ENCODE measurements around the gene FEV.

The FEV gene

DNA sequence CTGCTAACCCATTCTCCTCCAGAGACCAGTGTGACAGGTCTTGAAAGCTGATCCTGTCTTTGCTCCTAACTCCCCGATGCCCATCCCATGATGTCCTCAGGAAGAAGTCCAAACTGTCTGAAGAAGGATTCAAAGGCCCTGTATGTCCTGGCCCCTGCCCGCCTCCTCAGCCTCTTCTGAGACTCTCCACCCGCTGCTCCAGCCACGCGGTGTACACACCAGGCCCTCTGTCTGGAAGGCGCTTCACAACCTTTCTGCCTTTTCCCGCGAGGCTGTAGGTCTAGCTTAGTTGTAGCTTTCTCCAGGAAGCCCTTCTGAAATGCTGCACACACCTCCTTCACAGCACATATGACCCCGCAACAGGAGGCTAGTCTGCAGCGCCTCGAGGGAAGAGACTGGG, 31.7 kb upstream of the FEV start:
- no peak for DNase-seq

DNA sequence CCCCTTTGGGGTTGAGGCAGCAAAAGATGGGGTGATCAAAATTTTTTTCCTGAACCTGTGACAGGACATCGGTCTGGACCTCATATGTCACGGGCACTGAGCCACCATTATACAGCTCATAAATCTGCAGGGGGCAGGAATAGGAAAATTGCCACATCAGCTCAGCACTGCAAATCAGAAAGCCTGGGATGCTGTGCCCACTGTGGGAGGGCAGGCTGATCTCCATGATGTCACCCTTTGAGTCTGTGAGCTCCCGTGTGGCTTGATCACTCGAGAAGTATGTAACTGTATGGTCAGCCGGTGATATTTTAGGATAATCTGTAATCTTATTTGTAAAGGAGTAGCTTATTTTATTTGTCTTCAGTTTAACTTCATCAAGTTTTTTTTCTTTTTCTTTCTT, 25.9 kb upstream of the FEV start:
- DNase-seq, result no peak

DNA sequence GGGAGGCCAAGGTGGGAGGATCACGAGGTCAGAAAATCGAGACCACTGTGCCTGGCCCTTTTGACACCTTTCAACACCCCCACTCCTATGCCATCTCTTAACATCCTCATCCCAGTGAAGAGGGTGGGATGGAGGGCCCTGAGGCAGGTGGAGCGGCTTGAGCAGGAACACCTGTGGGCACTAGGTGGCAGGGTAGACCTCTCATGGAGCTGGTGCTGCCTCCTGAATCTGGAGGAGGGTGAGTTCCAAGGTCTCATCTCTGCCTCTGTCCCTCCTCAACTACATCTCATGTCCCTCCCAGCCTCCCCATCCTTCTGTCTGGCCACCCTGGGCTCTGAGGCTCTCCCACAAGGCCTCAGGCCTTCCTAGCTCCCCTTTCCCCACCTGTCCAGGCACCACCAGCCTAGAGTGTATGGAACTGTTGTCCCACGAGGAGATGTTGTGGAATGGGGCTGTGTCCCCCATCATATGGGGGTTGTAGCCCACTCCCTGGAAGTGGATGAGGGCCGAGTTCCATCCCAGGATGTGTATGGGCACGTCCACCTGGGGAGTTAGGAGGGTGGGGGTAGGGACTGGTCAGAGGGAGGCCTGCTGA, 25.3 kb upstream of the FEV start:
- peak; percentile 36 for DNase-seq

DNA sequence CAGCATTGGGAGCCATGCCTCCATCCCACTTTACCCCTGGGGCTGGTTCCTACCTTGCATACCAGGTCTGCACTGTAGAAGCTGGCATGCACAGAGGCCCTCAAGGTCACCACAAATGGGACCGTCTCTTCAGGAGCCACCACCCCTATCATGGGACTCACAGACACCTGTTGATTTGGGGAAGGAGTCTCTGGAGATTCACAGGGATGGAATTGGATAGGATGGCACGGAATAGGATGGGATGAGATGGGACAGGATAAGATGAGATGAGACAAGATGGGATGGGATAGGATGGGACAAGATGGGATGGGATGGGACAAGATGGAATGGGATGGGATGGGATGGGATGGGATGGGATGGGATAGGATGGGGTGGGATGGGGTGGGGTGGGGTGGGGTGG, 24.3 kb upstream of the FEV start:
- no peak for DNase-seq

DNA sequence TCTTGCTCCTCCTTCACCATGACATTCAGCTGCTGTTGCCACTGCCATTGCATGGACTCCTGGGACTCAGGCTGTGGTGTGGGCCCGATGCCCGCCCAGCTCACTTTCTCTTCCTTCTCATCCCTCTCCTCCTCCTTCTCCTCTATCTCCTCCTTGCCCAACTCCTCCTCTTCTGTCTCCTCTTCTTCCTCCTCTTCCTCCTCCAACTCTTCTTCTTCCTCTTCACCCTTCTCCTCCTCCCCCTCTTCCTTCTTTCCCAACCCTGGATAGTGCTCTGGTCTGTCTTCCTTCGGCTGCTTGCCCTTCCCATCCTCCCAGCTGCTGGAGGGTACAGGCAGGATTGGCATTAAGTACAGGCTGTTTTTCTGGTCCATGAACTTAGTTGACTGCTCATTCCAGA, 19.0 kb upstream of the FEV start:
- no peak for DNase-seq

DNA sequence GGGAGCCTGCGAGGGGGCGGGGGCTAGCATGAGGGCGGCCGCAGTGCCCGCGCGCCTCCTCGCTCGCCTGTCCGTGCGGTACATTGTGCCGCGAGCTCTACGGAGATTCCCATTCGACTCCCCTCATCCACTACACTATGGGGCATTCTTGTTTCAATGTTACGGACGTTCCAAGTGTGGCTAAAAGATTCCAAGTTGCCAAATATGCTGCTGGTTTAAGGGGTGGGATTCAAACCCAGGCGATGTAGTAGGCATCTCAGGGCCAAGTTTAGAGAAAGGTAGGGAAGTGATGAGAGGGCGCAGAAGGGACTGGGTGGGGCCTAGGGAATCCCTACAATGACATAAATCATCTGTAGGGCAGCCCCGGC, 18.3 kb upstream of the FEV start:
- DNase-seq, result no peak

DNA sequence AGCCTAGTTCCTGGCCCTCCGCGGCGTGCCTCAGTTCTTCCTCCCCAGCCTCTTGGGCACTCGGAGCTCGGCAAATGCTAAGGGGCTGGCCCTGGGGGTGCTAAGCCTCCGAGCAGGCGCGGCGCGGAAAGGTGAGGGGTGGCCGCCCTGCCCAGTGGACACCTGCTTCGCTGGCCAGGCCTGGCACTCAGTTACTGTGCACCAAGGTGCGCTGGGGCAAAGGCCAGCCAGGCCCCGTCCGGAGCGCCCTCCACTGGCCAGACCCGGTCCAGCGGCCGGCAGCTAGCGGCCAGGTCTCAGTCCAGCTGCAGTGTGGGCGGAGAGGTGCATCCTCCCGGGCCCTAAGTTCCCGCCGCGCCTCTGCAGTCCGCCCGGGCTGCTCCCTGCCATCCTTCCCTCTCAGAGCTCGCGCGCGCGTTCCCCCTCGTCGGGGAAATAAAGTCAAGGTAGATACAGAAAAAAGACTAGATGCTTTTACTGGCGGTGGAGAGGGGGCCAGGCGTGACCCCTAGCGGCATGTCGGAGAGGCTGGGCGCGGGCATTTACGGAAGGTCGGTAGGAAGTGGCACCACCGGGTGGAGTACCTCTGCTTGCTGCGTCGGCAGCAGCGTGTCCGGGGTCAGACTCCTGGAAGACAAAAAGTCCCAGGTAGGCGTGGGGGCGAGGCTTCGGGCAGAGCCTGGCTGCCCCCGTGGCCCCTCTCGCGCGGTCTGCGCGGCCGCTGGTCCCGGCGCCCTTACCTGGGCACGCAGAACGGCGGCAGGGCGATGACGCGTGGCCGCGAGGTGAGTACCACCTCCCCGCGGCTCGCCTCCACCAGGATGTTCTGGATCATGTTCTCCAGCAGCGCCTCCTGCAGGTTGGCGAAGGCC, 17.6 kb upstream of the FEV start:
- DNase-seq, result no peak

DNA sequence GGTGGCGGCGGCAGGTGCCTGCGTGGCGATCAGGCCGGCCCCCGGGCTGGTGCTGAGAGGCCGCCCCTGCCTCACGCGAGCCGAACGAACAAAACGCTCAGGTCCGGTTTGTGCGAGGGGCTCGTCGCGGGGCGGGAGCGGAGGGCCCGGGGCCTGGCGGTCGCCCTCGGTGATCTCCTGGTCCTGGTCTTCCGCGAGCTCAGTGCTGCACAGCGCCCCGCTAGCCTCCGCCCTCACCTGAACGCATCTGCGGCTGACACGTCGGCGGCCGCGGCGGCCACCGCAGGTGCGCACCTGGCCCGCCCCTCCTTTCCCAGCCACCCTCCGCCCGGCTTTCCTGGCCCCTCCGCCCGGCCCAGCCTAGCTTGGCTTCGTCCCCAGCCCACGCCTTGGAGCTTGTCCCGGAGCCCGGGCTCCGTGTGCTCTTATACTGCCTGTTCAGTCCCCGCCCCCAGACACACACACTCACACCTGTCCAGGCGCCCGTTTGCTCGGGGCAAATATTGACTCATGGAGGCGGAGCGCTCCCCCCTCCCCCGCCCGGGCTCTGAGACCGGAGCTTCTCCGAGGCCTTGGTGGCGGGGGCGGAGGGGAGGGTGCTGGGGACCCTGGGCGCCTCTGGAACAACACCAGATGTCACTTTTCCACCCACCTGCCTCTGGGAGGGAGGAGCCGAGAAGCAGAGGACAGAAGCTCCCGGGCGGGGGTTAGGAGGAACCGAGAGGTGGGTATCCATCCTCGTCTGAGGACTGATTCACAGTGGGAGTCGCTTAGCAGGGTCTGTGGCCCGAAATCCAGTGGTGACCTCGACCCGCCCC, 16.8 kb upstream of the FEV start:
- DNase-seq, result no peak

DNA sequence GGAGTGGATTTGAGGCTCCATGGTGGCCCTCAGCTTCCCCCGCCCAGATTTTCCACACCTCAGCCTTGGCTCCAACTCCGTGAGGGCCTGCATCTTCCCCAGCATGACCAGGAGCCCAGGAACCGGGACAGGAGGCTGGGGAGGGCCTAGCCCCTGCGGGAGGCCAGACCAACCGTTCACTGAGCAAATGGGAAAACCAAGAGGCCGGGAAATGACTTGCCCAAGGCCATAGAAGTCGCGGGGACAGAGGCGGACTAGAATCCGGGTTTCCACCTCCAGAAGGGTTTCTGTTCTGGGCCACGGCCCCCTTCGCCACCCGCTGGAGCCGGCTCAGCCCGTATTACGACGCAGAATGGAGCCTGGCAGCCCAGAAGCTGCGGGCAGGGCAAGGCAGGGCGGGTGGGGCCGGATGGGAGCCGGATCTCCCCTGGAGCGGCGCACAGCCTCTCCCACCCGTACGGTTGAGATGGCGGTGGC, 16.2 kb upstream of the FEV start:
- no peak for DNase-seq

DNA sequence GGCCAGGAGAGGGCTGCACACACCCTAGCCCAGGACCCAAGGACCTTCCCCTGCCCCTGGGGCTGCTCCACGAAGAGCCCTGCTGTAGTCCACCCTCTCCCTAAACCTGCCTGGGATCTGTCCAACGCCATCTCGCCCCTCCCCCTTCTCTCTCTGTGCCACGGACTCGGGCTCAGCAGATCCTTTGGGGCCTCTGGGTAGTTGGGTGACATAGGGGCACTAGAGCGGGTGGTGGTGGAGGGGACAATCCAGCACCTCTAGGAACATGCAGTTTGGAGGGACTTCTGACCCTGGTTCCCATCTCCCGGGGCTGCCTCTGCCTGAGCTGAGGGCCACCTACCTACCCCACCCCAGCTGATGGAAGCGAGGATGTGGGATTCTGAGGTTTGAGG, 15.6 kb upstream of the FEV start:
- DNase-seq, result no peak

DNA sequence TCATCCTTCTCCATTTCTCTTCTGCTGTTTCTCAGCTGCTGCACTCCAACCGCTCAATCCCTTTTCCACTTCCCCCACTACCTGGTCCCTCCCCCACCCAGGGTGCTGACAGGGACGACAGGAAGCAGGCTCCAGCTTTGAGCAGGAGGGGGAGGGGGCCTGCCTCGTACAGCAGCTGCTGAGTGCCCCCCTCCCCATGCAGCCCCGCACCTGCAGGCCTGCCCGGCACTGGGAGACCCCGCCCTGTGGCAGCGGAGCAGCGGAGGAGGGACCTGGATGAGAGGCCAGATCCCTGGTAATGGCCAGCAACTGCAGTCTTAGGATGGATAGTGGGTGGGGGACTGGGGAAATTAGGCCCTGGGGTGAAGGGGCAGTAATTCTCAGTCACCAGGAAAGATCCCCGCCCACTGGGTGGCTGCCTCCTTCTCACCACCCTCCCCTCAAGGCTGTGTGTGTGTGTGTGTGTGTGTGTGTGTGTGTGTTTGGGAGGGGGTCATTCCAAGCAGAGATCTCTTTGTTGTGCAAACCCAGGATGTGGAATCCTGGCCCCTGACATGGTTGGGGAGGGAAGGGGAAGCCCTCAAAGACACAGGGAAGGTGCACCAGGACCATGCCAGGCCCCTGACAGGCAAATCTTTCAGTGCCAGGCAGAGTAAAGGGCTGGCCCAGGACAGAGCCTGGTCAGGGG, 15.0 kb upstream of the FEV start:
- DNase-seq, result no peak

DNA sequence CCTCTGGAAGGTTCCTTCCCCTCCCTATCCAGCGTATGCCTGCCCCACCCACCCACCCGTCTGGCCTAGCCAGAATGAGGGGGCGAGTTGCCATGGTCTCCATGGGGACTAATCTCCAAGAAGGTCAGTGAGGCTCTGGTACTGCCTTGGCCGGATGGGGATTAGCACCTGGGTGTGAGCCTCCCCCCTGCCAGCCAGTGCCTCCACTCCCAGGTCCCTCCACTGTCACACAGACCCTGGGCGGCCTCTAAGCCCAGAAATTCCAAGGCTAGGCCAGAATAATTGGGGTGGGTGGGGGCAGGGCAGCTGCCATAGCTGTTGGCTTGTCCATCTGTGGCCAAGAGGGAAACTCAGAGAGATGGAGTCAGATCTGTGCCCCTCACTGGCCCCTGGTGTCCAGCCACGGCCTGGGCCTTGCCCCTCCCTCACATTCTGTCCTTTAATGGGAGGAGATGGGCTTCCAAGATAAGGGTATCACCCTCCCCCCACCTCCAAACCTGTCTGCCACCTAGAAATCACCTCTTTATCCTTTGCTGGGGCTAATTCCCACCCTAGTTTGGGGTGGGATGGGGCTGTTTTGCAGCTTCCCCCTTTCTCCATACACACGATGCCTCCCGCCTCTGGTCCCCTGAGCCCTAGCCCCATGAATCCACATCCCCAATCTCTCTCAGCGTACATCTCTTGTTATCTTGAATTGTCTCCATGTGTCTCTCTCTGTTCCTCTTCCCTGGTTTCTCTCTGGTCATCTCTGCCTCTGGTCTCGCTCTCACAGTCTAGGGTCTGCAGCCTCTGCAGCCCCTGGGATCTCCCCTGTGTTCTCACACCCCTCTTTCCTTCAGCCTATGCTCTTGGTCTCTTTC, 14.3 kb upstream of the FEV start:
- DNase-seq, result no peak

DNA sequence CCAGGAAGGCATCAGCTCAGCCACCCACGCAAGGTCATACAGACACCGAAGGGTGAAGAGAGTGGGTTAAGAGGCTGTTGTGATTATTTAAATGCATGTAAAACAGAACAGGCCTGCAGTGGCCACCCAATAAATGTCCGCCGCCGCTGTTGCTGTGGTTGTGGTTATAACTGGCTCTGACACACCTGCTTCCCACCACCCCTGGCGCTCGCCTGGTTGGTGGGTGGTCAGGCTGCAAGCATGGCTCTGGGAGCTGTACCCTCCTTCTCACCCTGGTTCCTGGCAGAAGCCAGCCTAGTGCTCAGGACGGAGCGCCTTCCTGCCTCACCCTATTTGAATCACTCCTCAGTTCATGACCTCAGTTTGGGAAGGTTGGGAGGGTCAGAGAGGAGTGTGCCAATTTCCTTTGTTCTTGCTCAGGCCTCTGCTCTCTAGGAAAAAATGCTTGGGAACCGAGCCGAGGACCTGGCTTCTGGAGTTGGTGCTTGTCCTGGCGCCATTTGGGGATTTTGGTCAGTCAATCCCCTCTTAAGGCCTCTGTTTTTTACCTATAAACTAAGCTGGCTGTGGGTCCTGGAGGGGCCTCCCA, 13.5 kb upstream of the FEV start:
- no peak for DNase-seq

DNA sequence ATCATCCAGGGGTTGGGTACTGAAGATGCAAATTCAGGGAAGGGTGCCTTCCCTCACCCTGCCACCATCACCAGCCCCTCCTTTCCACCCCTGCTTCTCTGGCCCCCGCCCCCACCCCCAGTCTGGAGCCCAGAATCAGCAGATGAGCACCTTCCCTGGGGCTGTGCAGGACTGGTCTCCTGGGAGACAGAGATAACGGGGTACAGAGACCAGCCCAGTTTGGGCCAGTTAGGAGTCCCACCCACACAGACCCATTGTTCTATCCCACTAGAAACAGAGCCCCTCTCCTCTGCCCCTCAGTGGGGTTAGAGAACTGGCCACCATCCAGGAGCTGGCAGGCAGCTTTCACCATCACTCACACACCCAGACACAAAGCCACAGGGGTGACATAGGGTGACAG, 12.7 kb upstream of the FEV start:
- DNase-seq, result no peak

DNA sequence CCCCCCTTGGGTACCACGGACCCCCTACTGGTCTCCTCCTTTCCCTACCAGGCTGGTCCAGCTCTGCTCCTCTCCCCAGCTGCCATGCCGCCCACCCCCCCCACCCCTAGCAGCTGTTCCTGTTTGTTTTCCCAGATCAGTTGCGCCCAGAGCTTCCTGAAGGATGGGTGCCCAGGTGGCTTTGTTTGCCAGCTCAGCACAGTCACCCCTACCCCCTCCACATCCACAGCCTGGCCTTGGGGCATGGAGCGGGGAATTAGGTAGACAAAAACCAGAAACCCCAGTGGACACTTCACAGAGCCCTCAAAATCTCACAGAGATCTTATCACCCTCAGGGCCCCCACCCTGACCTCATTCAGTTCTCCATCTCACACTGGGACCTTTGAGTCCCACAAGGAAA, 12.0 kb upstream of the FEV start:
- DNase-seq, result no peak

DNA sequence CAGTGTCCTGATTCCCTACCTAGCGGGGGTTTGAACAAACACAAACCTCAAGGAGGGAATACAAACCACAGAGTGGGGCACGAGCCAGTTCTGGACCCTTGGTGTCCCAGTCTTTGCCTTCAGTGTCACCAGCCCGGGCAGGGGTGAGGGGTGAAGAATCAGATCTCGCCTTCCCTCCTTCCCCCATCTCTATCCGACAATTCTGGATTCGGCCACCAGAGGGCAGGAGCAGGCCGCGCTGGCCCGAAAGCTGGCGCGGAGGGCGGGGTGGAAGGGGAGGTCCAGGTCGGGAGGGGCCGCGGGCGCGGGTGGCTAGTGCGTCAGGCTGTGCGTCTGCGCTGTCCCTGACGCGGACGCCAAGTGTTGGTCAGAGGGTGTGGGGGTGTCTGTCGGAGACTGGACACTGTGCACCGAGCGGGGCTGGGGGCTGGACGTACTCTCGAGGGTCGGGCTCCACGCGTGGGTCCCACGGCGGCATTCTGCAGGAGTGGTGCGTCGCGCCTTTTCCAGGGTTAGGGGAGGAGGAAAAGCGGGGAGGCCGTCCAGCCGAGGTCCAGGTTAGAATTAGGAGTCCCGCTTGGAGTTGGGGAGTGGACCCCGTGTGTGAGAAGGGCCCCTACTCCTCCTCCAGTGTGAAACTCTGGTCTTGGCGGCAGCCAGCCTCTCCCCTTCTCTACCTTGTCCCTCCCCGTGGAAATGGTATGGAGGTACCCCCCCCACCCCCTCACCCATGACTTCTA, 11.2 kb upstream of the FEV start:
- DNase-seq, result peak; percentile 67

DNA sequence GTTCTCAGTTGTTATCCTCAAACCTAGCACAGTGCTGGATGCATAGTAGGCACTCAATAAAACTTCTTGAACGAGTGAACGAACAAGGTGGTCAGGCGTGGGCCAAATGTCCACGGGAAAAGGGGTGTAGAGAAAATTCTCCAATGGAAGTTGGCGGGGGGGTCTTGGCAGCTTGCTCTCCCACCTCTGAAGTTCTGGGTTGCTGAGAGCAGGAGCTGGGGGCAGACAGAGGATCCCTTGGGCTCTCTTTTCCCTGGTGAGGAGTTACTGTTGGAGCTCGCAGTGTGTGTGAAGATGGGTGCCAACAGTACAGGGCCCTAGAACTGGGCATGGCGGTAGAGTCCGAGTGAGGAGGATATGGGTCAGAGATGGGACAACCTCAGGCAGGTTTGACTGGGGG, 10.6 kb upstream of the FEV start:
- no peak for DNase-seq

DNA sequence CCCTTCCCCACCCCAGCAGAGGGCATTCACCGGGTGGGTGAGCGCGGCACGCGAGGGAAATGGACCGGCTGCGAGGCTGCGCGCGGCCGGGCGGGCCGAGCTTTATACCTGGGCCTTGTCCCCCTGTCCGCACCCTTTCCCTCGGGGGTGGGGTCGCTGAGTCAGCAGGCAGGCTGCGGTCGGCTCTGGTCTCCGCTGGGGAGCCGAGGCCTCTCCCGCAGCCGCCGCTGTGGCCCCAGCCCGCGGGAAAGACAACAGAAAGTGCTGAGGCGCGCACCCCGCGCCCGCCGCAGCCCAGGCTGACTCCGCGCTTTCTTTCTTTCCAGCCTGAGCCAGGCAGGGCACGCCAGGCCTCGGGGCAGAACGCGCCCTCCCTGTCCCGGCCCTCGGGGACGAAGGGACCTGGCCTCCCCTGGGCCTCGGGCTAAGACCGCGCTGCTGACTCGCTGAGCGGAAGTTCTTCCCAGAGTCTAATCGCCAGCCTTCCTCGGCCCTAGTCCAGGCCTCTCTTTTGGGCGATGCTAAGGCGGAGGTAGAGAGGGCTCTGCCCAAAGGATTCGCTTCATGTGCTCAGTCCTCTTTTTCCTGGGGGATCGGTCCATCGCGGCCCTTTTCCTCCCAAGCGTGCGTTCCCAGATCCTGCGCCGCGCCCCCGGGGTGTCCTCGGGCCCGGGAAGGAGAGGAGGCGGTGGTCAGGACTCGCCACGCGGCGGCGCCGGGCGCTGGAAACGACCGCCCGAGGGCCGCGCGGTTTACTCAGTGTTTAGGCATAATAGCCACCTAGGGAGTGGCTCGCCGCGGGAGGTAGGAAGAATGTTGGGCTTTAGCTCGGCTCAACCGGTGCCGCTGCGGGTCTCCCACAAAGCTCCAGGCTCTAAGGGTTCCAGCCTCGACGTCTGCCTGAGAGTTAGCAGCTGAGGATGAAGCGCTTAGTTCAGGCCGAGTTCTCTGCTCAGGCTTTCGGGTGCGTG, 8.6 kb upstream of the FEV start, which contains the start of gene CRYBA2:
CRYBA2 (minus strand) TSS at position 78 of the 971 bp plus-strand sequence. CDS start 246 bp downstream, outside the sequence.
- no peak for DNase-seq

DNA sequence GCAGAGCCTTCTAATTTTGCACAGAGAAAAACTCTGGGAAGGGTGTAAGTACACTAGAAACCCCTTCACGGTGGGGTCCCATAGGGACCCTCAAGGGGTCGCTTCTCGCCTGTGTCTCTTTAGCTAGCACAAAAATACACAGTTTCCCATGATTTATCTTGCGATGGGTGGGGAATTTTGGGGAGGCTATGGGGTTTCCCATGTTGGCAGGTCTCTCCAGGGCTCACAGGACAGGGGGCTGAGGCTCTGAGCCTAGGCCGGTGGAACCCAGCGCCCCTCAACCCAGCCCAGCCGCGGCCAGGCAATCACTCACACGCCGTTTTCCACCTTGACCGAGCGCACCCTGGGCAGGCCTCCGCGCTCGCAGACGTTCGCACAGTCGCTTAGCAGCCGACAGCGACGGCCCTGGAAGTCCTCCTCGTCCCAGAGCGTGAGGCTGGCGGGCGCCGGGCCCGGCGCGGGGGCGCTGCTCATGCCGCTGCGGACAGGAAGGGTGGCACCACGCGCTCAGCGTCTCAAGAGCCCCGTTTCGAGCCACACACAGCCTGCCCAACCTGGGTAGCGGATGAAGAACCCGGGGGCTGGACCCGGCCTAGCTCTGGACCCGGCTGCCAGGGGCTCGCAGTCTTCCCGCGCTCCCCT, 7.8 kb upstream of the FEV start:
- DNase-seq, result no peak

All from NCI-H226 (cell line).